ENCODE results near the gene IL17B. TPM values are rescaled to one million over a fixed set of nuclear protein-coding genes. Genes with fewer than 3 reads are reported as not detected.
A peak's percentile ranks its signal among the peaks of the same experiment; 100 is the strongest.

Gene IL17B
- total RNA-seq, 1 donor from 2014 or later = not detected

DNA sequence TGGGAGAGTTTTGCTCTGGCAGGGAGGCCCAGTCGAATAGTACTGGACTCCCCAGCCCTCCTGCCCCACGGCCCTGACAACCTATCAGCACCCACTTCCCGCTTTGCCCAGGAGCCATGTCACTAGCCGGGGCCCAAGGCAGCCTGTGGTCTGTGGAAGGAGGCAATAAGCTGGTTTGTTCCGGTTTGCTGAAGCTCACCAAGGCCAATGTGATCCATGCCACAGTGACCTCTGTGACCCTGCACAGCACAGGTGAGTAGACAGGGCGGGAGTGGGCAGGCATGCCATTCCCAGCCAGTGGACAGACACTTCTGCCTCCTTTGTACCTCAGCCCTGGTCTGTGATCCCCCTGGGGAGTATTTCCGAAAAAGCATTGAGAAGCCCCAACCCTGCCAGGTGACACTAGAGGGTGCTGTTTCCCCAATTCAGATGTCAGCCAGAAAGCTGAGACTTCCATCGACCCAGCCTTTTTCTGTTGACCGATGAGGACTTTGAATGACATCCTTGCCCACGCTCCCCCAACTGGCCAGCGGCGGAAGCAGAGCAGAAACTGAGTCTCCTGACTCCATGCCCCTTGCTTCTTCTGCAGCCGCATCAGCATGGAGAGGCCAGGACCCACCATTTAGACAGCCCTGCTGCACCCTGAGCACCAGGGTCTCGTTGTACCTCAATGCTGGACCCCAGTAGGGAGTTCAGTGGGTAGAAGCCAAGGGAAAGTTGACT is 11.7 kb downstream of the IL17B start:
- Mint-ChIP-seq H3K9me3 (ENCODE audit: low read depth) (no peaks in the 10 kb centered on the region), H3K4me3 (ENCODE audit: low read depth) (no peak overlapping the region), H3K4me1 (ENCODE audit: low read depth) (peaks cover 2% of the 10 kb centered on the region), H3K27ac (no peak overlapping the region), H3K27me3 (no peaks in the 10 kb centered on the region), H3K36me3 (ENCODE audit: insufficient read depth) (no peaks in the 10 kb centered on the region)
- TF ChIP-seq, protein P1, sequence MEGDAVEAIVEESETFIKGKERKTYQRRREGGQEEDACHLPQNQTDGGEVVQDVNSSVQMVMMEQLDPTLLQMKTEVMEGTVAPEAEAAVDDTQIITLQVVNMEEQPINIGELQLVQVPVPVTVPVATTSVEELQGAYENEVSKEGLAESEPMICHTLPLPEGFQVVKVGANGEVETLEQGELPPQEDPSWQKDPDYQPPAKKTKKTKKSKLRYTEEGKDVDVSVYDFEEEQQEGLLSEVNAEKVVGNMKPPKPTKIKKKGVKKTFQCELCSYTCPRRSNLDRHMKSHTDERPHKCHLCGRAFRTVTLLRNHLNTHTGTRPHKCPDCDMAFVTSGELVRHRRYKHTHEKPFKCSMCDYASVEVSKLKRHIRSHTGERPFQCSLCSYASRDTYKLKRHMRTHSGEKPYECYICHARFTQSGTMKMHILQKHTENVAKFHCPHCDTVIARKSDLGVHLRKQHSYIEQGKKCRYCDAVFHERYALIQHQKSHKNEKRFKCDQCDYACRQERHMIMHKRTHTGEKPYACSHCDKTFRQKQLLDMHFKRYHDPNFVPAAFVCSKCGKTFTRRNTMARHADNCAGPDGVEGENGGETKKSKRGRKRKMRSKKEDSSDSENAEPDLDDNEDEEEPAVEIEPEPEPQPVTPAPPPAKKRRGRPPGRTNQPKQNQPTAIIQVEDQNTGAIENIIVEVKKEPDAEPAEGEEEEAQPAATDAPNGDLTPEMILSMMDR (IDR thresholded peaks at IDR 0.05; ENCODE audit: unreplicated experiment) = peak; percentile 87
- DNase-seq (ENCODE audit: low spot score, unreplicated experiment) = peak; percentile 56

DNA sequence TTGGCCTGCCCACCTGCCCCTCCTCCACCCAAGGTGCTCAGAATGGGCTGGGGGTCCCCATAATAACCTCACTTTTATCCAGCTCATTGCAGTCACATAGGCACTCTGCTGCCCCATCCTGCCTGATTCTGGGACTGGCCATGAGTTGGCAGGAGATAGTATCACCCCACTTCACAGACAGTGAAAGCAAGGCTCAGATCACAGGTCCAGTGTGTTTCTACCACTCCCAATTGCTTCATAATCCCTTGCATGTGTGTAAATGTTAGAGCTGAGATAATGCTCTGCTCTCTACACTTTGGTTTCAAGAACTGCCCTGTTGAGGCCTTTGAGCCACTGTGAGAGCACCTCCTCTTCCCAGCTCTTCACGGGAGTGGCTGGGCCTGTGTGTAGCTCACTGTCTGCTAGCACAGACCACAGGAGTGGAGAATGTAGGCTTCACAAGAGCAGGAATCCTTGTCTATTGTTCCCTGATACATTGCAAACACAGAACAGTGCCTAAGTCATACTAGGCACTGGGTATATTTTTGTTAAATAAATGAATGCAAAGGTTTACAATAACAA is 12.8 kb downstream of the IL17B start:
- Mint-ChIP-seq H3K36me3 (ENCODE audit: insufficient read depth) (no peaks in the 10 kb centered on the region), H3K27ac (peak overlapping the region; percentile 65), H3K4me1 (ENCODE audit: low read depth) (peaks cover 2% of the 10 kb centered on the region), H3K4me3 (ENCODE audit: low read depth) (no peak overlapping the region), H3K27me3 (no peaks in the 10 kb centered on the region), H3K9me3 (ENCODE audit: low read depth) (no peaks in the 10 kb centered on the region)
- TF ChIP-seq, protein P1 (IDR thresholded peaks at IDR 0.05; ENCODE audit: unreplicated experiment) = no peak
- no peak for DNase-seq (ENCODE audit: low spot score, unreplicated experiment)

GRCh38 chr5:149365418-149365817 is 13.7 kb downstream of the IL17B start:
- H3K27me3 Mint-ChIP-seq = no peaks in the 10 kb centered on the region
- H3K36me3 Mint-ChIP-seq (ENCODE audit: insufficient read depth) = no peaks in the 10 kb centered on the region
- no peak for DNase-seq (ENCODE audit: low spot score, unreplicated experiment)
- no peak overlapping the region for H3K4me3 Mint-ChIP-seq (ENCODE audit: low read depth)
- H3K9me3 Mint-ChIP-seq (ENCODE audit: low read depth) = no peaks in the 10 kb centered on the region
- H3K4me1 Mint-ChIP-seq (ENCODE audit: low read depth) = peaks cover 2% of the 10 kb centered on the region
- TF ChIP-seq, protein P1 (IDR thresholded peaks at IDR 0.05; ENCODE audit: unreplicated experiment) = no peak
- no peak overlapping the region for H3K27ac Mint-ChIP-seq

DNA sequence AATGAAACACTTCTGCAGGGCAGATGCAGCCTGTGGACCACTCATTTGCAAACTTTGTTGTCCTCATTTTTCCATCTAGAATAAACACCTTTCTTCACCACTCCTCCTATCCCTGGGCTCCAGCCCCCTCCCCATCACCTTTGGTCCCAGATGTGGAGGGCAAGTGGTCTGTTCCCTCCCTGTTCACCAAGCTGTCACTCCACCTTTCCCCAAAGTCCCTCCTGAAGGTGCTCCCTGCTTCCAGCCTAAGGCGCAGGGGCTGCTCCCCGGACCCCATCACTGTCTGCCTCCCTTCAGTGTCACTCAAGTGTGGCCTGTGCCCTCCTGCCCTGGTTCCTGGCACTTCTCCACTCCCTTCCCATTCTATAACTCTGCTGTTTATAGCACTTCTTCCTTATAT is 14.4 kb downstream of the IL17B start:
- H3K9me3 Mint-ChIP-seq (ENCODE audit: low read depth) = no peaks in the 10 kb centered on the region
- H3K4me3 Mint-ChIP-seq (ENCODE audit: low read depth) = no peak overlapping the region
- TF ChIP-seq, protein P1 (IDR thresholded peaks at IDR 0.05; ENCODE audit: unreplicated experiment) = no peak
- H3K27ac Mint-ChIP-seq = no peak overlapping the region
- no peaks in the 10 kb centered on the region for H3K36me3 Mint-ChIP-seq (ENCODE audit: insufficient read depth)
- H3K4me1 Mint-ChIP-seq (ENCODE audit: low read depth) = peaks cover 2% of the 10 kb centered on the region
- no peak for DNase-seq (ENCODE audit: low spot score, unreplicated experiment)
- no peaks in the 10 kb centered on the region for H3K27me3 Mint-ChIP-seq

DNA sequence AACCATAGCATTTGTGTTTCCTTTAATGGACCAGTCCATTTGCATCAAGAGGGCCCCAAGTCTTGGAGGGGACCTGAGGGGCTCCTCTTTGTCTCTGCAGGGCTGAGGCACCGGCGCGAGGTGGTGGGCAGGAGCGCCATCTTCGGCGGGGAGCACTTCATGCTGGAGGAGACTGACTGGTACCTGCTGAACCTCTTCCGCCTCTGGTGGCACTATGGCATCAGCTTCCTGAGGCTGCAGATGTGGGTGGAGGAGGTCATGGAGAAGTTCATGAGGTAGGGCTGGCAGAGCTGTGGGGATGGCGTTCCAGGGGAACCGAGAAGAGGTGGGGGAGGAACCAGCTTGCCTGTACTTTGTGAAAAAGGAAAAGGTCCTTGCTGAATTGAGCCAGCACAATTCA is 15.2 kb downstream of the IL17B start:
- peaks cover 2% of the 10 kb centered on the region for H3K4me1 Mint-ChIP-seq (ENCODE audit: low read depth)
- peaks cover 5% of the 10 kb centered on the region for H3K27me3 Mint-ChIP-seq
- no peak for DNase-seq (ENCODE audit: low spot score, unreplicated experiment)
- H3K4me3 Mint-ChIP-seq (ENCODE audit: low read depth) = no peak overlapping the region
- TF ChIP-seq, protein P1 (IDR thresholded peaks at IDR 0.05; ENCODE audit: unreplicated experiment) = no peak
- H3K36me3 Mint-ChIP-seq (ENCODE audit: insufficient read depth) = no peaks in the 10 kb centered on the region
- no peaks in the 10 kb centered on the region for H3K9me3 Mint-ChIP-seq (ENCODE audit: low read depth)
- no peak overlapping the region for H3K27ac Mint-ChIP-seq

All from progenitor cell of endocrine pancreas (in vitro differentiated cells).